Measurements from ENCODE around the gene RFC3. TPM values are rescaled to one million over a fixed set of nuclear protein-coding genes. Genes with fewer than 3 reads are reported as not detected.
A peak's percentile ranks its signal among the peaks of the same experiment; 100 is the strongest.
"Not testable (repeated sequence)": the region's sequence is repeated elsewhere in the genome, so short reads cannot be mapped to it uniquely, and the experiment has no call there.

The RFC3 gene
- total RNA-seq, 1 donor from 2014 or later = 14.1 TPM

- Histone ChIP-seq H3K9me3 (ENCODE audit: control insufficient read depth in 3 of 3, low read length in 3 of 3) (no peaks in the 10 kb centered on the region), H3K36me3 (ENCODE audit: control insufficient read depth in 3 of 3, insufficient read depth in 3 of 3, low read length in 3 of 3) (no peaks in the 10 kb centered on the region), H3K4me1 (ENCODE audit: control insufficient read depth in 3 of 3, insufficient read depth in 3 of 3, low read length in 3 of 3) (no peaks in the 10 kb centered on the region), H3K9ac (ENCODE audit: low read depth in 1 of 3, low read length in 3 of 3) (no peak overlapping the region), H3K27me3 (ENCODE audit: control insufficient read depth in 3 of 3, insufficient read depth in 3 of 3, low read length in 3 of 3) (no peaks in the 10 kb centered on the region), H3K4me3 (ENCODE audit: low read length in 3 of 3) (no peak overlapping the region), H3K27ac (ENCODE audit: low read depth, low read length) (no peak overlapping the region)
Measured at GRCh38 chr13:33806470-33807248, 11.3 kb upstream of the RFC3 start.

- H3K36me3 ChIP-seq (ENCODE audit: control insufficient read depth in 3 of 3, insufficient read depth in 3 of 3, low read length in 3 of 3); H3K27me3 ChIP-seq (ENCODE audit: control insufficient read depth in 3 of 3, insufficient read depth in 3 of 3, low read length in 3 of 3); H3K27ac ChIP-seq (ENCODE audit: low read depth, low read length); H3K4me3 ChIP-seq (ENCODE audit: low read length in 3 of 3); H3K9ac ChIP-seq (ENCODE audit: low read depth in 1 of 3, low read length in 3 of 3); H3K9me3 ChIP-seq (ENCODE audit: control insufficient read depth in 3 of 3, low read length in 3 of 3); H3K4me1 ChIP-seq (ENCODE audit: control insufficient read depth in 3 of 3, insufficient read depth in 3 of 3, low read length in 3 of 3): not testable (repeated sequence)
Measured at GRCh38 chr13:33812829-33813228, 5.1 kb upstream of the RFC3 start.

GRCh38 chr13:33815011-33815550 lies 2.9 kb upstream of the RFC3 start:
- no peaks in the 10 kb centered on the region for H3K27me3 ChIP-seq (ENCODE audit: control insufficient read depth in 3 of 3, insufficient read depth in 3 of 3, low read length in 3 of 3)
- H3K36me3 ChIP-seq (ENCODE audit: control insufficient read depth in 3 of 3, insufficient read depth in 3 of 3, low read length in 3 of 3) = no peaks in the 10 kb centered on the region
- no peak overlapping the region for H3K4me3 ChIP-seq (ENCODE audit: low read length in 3 of 3)
- H3K9ac ChIP-seq (ENCODE audit: low read depth in 1 of 3, low read length in 3 of 3) = no peak overlapping the region
- H3K27ac ChIP-seq (ENCODE audit: low read depth, low read length) = no peak overlapping the region
- peaks cover 3 to 4% (median 4%) of the 10 kb centered on the region in 3 donors for H3K4me1 ChIP-seq (ENCODE audit: control insufficient read depth in 3 of 3, insufficient read depth in 3 of 3, low read length in 3 of 3)
- H3K9me3 ChIP-seq (ENCODE audit: control insufficient read depth in 3 of 3, low read length in 3 of 3) = no peaks in the 10 kb centered on the region

GRCh38 chr13:33816912-33817311 lies 1.0 kb upstream of the RFC3 start:
- Histone ChIP-seq H3K36me3 (ENCODE audit: control insufficient read depth in 3 of 3, insufficient read depth in 3 of 3, low read length in 3 of 3) (peaks cover 0 to 4% (median 0%) of the 10 kb centered on the region in 3 donors), H3K27me3 (ENCODE audit: control insufficient read depth in 3 of 3, insufficient read depth in 3 of 3, low read length in 3 of 3) (no peaks in the 10 kb centered on the region), H3K27ac (ENCODE audit: low read depth, low read length) (no peak overlapping the region), H3K4me1 (ENCODE audit: control insufficient read depth in 3 of 3, insufficient read depth in 3 of 3, low read length in 3 of 3) (peaks cover 3 to 4% (median 4%) of the 10 kb centered on the region in 3 donors), H3K9me3 (ENCODE audit: control insufficient read depth in 3 of 3, low read length in 3 of 3) (no peaks in the 10 kb centered on the region), H3K4me3 (ENCODE audit: low read length in 3 of 3) (no peak overlapping the region), H3K9ac (ENCODE audit: low read depth in 1 of 3, low read length in 3 of 3) (no peak overlapping the region)

- Histone ChIP-seq H3K36me3 (ENCODE audit: control insufficient read depth in 3 of 3, insufficient read depth in 3 of 3, low read length in 3 of 3) (peaks cover 0 to 4% (median 0%) of the 10 kb centered on the region in 3 donors), H3K9me3 (ENCODE audit: control insufficient read depth in 3 of 3, low read length in 3 of 3) (no peaks in the 10 kb centered on the region), H3K9ac (ENCODE audit: low read depth in 1 of 3, low read length in 3 of 3) (peak overlapping the region; percentile 57 to 81 (median 79)), H3K27me3 (ENCODE audit: control insufficient read depth in 3 of 3, insufficient read depth in 3 of 3, low read length in 3 of 3) (no peaks in the 10 kb centered on the region), H3K4me1 (ENCODE audit: control insufficient read depth in 3 of 3, insufficient read depth in 3 of 3, low read length in 3 of 3) (peaks cover 3 to 4% (median 4%) of the 10 kb centered on the region in 3 donors), H3K27ac (ENCODE audit: low read depth, low read length) (peak overlapping the region; percentile 67), H3K4me3 (ENCODE audit: low read length in 3 of 3) (peak overlapping the region; percentile 77 to 86 (median 83))
Measured at GRCh38 chr13:33817513-33817900, 442 bp upstream of the RFC3 start.

GRCh38 chr13:33825083-33825482 lies 7.1 kb downstream of the RFC3 start:
- no peak overlapping the region for H3K4me3 ChIP-seq (ENCODE audit: low read length in 3 of 3)
- no peak overlapping the region for H3K9ac ChIP-seq (ENCODE audit: low read depth in 1 of 3, low read length in 3 of 3)
- H3K27me3 ChIP-seq (ENCODE audit: control insufficient read depth in 3 of 3, insufficient read depth in 3 of 3, low read length in 3 of 3) = no peaks in the 10 kb centered on the region
- H3K27ac ChIP-seq (ENCODE audit: low read depth, low read length) = no peak overlapping the region
- H3K36me3 ChIP-seq (ENCODE audit: control insufficient read depth in 3 of 3, insufficient read depth in 3 of 3, low read length in 3 of 3) = peaks cover 2 to 12% (median 11%) of the 10 kb centered on the region in 3 donors
- no peaks in the 10 kb centered on the region for H3K9me3 ChIP-seq (ENCODE audit: control insufficient read depth in 3 of 3, low read length in 3 of 3)
- no peaks in the 10 kb centered on the region for H3K4me1 ChIP-seq (ENCODE audit: control insufficient read depth in 3 of 3, insufficient read depth in 3 of 3, low read length in 3 of 3)

GRCh38 chr13:33827139-33827538 lies 9.2 kb downstream of the RFC3 start:
- no peaks in the 10 kb centered on the region for H3K4me1 ChIP-seq (ENCODE audit: control insufficient read depth in 3 of 3, insufficient read depth in 3 of 3, low read length in 3 of 3)
- no peaks in the 10 kb centered on the region for H3K9me3 ChIP-seq (ENCODE audit: control insufficient read depth in 3 of 3, low read length in 3 of 3)
- no peak overlapping the region for H3K9ac ChIP-seq (ENCODE audit: low read depth in 1 of 3, low read length in 3 of 3)
- H3K27me3 ChIP-seq (ENCODE audit: control insufficient read depth in 3 of 3, insufficient read depth in 3 of 3, low read length in 3 of 3) = no peaks in the 10 kb centered on the region
- H3K27ac ChIP-seq (ENCODE audit: low read depth, low read length) = no peak overlapping the region
- peaks cover 8 to 28% (median 23%) of the 10 kb centered on the region in 3 donors for H3K36me3 ChIP-seq (ENCODE audit: control insufficient read depth in 3 of 3, insufficient read depth in 3 of 3, low read length in 3 of 3)
- no peak overlapping the region for H3K4me3 ChIP-seq (ENCODE audit: low read length in 3 of 3)

- Histone ChIP-seq H3K4me1 (ENCODE audit: control insufficient read depth in 3 of 3, insufficient read depth in 3 of 3, low read length in 3 of 3) (no peaks in the 10 kb centered on the region), H3K4me3 (ENCODE audit: low read length in 3 of 3) (no peak overlapping the region), H3K9ac (ENCODE audit: low read depth in 1 of 3, low read length in 3 of 3) (no peak overlapping the region), H3K36me3 (ENCODE audit: control insufficient read depth in 3 of 3, insufficient read depth in 3 of 3, low read length in 3 of 3) (peaks cover 8 to 28% (median 25%) of the 10 kb centered on the region in 3 donors), H3K27ac (ENCODE audit: low read depth, low read length) (no peak overlapping the region), H3K9me3 (ENCODE audit: control insufficient read depth in 3 of 3, low read length in 3 of 3) (no peaks in the 10 kb centered on the region), H3K27me3 (ENCODE audit: control insufficient read depth in 3 of 3, insufficient read depth in 3 of 3, low read length in 3 of 3) (no peaks in the 10 kb centered on the region)
Measured at GRCh38 chr13:33828431-33829129, 10.6 kb downstream of the RFC3 start.

GRCh38 chr13:33832872-33833271 lies 14.9 kb downstream of the RFC3 start:
- H3K4me3 ChIP-seq (ENCODE audit: low read length in 3 of 3) = no peak overlapping the region
- no peaks in the 10 kb centered on the region for H3K9me3 ChIP-seq (ENCODE audit: control insufficient read depth in 3 of 3, low read length in 3 of 3)
- H3K4me1 ChIP-seq (ENCODE audit: control insufficient read depth in 3 of 3, insufficient read depth in 3 of 3, low read length in 3 of 3) = no peaks in the 10 kb centered on the region
- peaks cover 8 to 31% (median 25%) of the 10 kb centered on the region in 3 donors for H3K36me3 ChIP-seq (ENCODE audit: control insufficient read depth in 3 of 3, insufficient read depth in 3 of 3, low read length in 3 of 3)
- no peaks in the 10 kb centered on the region for H3K27me3 ChIP-seq (ENCODE audit: control insufficient read depth in 3 of 3, insufficient read depth in 3 of 3, low read length in 3 of 3)
- peak overlapping the region; percentile 46 for H3K27ac ChIP-seq (ENCODE audit: low read depth, low read length)
- no peak overlapping the region for H3K9ac ChIP-seq (ENCODE audit: low read depth in 1 of 3, low read length in 3 of 3)

- no peaks in the 10 kb centered on the region for H3K9me3 ChIP-seq (ENCODE audit: control insufficient read depth in 3 of 3, low read length in 3 of 3)
- no peak overlapping the region for H3K4me3 ChIP-seq (ENCODE audit: low read length in 3 of 3)
- H3K27me3 ChIP-seq (ENCODE audit: control insufficient read depth in 3 of 3, insufficient read depth in 3 of 3, low read length in 3 of 3) = no peaks in the 10 kb centered on the region
- H3K27ac ChIP-seq (ENCODE audit: low read depth, low read length) = no peak overlapping the region
- no peaks in the 10 kb centered on the region for H3K4me1 ChIP-seq (ENCODE audit: control insufficient read depth in 3 of 3, insufficient read depth in 3 of 3, low read length in 3 of 3)
- peaks cover 0 to 11% (median 5%) of the 10 kb centered on the region in 3 donors for H3K36me3 ChIP-seq (ENCODE audit: control insufficient read depth in 3 of 3, insufficient read depth in 3 of 3, low read length in 3 of 3)
- H3K9ac ChIP-seq (ENCODE audit: low read depth in 1 of 3, low read length in 3 of 3) = no peak overlapping the region
Measured at GRCh38 chr13:33838647-33839046, 20.7 kb downstream of the RFC3 start.
